ENCODE results near the gene TBKBP1. TPM values are rescaled to one million over a fixed set of nuclear protein-coding genes. Genes with fewer than 3 reads are reported as not detected.

The TBKBP1 gene
- total and polyA plus RNA-seq, 12 donors: 8.4 to 27.9 (median 12.6) TPM

DNA sequence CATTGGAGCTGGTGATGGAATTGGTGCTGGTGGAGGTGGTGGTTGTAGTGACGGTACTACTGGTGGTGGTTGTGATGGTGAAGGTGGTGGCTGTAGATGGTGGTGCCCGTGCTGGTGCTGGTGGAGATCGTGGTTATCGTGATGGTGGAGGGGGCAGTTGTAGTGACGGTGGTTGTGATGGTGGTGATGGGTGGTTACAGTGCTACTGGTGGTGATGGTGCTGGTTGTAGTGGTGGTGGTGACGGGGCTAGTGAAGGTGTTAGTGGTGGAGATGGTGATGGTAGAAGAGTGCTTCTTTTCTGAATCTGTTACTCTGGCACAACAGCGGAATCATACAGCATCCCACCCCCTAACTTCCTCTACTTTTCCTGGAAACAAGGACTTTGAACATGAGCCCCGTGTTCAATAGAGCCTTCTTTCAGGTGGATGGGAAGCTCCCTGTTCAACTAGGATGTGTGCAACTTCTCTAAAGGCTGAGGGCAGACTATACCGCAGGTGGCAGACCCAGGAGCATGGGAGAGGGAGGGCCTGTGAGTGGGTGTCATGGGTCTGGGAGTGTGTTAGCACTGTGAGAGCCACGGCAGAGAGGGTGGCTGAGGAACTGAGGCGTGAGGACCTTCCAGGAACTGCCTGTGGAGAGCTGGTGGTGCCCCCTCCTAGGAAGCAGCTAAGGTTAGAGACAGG lies 47.3 kb downstream of the TBKBP1 start:
- no peaks in the 10 kb centered on the region for H3K9me3 ChIP-seq
- intact Hi-C loops (cut with DNase I): loop anchor here in 1 of 10 donors (2.0 kb wide), 1 partner anchor 20 kb away; no protein-coding TSS in a partner anchor
- H3K4me3 ChIP-seq: no peak overlapping the region
- H3K27me3 ChIP-seq: peaks cover 3 to 49% (median 45%) of the 10 kb centered on the region in 7 donors
- ATAC-seq (no peak), DNase-seq (no peak)
- WGBS, 2 donors: 83 to 84% methylated on average over 11 of the region's 11 CpGs
- H3K27ac ChIP-seq: no peak overlapping the region
- peaks cover 0 to 8% (median 0%) of the 10 kb centered on the region in 9 donors for H3K4me1 ChIP-seq
- no peaks in the 10 kb centered on the region for H3K36me3 ChIP-seq
- TF ChIP-seq, protein P1, sequence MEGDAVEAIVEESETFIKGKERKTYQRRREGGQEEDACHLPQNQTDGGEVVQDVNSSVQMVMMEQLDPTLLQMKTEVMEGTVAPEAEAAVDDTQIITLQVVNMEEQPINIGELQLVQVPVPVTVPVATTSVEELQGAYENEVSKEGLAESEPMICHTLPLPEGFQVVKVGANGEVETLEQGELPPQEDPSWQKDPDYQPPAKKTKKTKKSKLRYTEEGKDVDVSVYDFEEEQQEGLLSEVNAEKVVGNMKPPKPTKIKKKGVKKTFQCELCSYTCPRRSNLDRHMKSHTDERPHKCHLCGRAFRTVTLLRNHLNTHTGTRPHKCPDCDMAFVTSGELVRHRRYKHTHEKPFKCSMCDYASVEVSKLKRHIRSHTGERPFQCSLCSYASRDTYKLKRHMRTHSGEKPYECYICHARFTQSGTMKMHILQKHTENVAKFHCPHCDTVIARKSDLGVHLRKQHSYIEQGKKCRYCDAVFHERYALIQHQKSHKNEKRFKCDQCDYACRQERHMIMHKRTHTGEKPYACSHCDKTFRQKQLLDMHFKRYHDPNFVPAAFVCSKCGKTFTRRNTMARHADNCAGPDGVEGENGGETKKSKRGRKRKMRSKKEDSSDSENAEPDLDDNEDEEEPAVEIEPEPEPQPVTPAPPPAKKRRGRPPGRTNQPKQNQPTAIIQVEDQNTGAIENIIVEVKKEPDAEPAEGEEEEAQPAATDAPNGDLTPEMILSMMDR (IDR thresholded peaks at IDR 0.05): no peak

DNA sequence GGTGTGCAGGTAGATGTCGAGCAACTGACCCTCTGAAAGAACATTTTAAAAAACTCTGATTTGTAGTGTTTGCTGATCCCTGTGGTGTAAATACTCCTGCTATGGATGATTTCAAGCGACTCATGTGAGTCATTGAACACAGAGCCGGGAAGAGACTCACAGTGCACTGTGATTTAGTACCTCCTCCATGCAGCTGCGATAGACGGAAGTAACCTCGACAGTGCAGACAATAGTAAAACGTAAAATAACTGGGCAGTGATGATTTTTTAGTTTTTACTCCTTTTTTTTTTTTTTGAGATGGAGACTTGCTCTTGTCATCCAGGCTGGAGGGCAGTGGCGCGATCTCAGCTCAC lies 47.8 kb downstream of the TBKBP1 start:
- TF ChIP-seq, protein P1 (IDR thresholded peaks at IDR 0.05): no peak
- intact Hi-C loops (cut with DNase I): loop anchor here in 1 of 10 donors (2.0 kb wide), 1 partner anchor 19 kb away; no protein-coding TSS in a partner anchor
- ATAC-seq (no peak), DNase-seq (no peak)
- H3K36me3 ChIP-seq: no peaks in the 10 kb centered on the region
- H3K4me3 ChIP-seq: no peak overlapping the region
- H3K27me3 ChIP-seq: peaks cover 3 to 53% (median 48%) of the 10 kb centered on the region in 7 donors
- H3K27ac ChIP-seq: no peak overlapping the region
- H3K4me1 ChIP-seq: peaks cover 0 to 8% (median 0%) of the 10 kb centered on the region in 9 donors
- WGBS, 2 donors: 79 to 85% methylated on average over 9 of the region's 9 CpGs
- H3K9me3 ChIP-seq: no peaks in the 10 kb centered on the region

DNA sequence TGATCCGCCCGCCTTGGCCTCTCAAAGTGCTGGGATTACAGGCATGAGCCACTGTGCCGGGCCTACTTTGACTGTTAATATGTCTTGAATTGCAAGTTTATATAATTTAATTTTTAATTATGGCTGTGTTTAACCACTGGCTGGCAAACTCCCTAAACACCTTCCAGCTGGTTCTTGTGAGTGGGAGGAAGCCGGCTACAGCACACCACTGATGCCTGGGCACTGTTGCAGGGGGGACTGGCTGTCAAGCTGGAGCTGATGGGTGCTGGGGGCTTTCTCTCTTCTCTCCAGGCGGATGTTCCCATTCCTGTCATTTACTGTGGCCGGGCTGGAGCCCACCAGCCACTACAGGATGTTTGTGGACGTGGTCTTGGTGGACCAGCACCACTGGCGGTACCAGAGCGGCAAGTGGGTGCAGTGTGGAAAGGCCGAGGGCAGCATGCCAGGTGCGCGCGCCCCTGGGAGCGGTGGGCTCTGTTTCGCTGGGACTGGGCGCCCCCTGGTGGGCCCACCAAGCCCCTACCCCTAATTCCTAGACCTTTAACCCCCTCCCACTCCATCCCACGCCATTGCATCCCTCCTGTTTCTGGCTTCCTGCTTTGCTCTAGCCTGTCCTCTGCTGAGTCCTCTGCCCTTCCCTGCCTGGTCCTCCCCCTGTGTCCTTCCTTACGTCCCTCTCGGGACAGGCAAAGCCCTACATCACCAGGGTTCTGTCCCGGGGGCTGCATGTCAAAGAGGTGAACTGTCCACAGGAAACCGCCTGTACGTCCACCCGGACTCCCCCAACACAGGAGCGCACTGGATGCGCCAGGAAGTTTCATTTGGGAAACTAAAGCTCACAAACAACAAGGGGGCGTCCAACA lies 48.6 kb downstream of the TBKBP1 start:
- WGBS, 2 donors: 29 to 31% methylated on average over 25 to 26 of the region's 26 CpGs
- Histone ChIP-seq H3K27ac (no peak overlapping the region), H3K4me3 (no peak overlapping the region), H3K36me3 (no peaks in the 10 kb centered on the region), H3K9me3 (no peaks in the 10 kb centered on the region), H3K4me1 (peaks cover 0 to 8% (median 0%) of the 10 kb centered on the region in 9 donors), H3K27me3 (peaks cover 3 to 56% (median 53%) of the 10 kb centered on the region in 7 donors)
- peak in 2 of 8 donors; percentile 23 to 34 for ATAC-seq
- peak in 1 of 2 donors; percentile 39 for DNase-seq
- intact Hi-C loops (cut with DNase I): no loop called here
- TF ChIP-seq, protein P1 (IDR thresholded peaks at IDR 0.05): peak; percentile 7 to 47 (median 36)

DNA sequence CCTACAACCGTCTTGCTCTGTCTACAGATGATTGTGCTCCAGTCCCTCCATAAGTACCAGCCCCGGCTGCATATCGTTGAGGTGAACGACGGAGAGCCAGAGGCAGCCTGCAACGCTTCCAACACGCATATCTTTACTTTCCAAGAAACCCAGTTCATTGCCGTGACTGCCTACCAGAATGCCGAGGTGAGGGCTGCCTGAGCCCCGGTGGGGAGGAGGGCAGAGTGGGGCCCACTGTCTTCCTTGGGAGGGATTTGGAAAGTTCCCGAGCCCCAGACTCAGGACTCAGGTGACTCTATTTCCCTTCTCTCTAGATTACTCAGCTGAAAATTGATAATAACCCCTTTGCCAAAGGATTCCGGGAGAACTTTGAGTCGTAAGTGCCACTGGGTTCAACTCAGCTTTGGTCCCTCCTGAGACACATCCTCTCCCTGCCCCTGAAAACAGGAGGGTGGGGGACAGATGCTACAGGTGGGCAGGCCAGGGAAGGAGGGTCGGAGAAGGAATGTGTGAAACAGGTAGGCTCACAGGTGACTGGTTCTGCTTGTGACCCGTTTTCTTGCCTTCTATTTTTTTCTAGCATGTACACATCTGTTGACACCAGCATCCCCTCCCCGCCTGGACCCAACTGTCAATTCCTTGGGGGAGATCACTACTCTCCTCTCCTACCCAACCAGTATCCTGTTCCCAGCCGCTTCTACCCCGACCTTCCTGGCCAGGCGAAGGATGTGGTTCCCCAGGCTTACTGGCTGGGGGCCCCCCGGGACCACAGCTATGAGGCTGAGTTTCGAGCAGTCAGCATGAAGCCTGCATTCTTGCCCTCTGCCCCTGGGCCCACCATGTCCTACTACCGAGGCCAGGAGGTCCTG lies 50.4 kb downstream of the TBKBP1 start:
- Histone ChIP-seq H3K27ac (no peak overlapping the region), H3K36me3 (no peaks in the 10 kb centered on the region), H3K4me1 (peaks cover 0 to 8% (median 0%) of the 10 kb centered on the region in 9 donors), H3K27me3 (peaks cover 3 to 69% (median 50%) of the 10 kb centered on the region in 7 donors), H3K4me3 (no peak overlapping the region), H3K9me3 (no peaks in the 10 kb centered on the region)
- DNase-seq (no peak), ATAC-seq (no peak)
- intact Hi-C loops (cut with DNase I): no loop called here
- TF ChIP-seq, protein P1 (IDR thresholded peaks at IDR 0.05): no peak
- WGBS, 2 donors: 52 to 60% methylated on average over 22 of the region's 22 CpGs
